ENCODE measurements around the gene E2F6.

GRCh38 chr2:11499081-11499743 is 33.3 kb upstream of the E2F6 start:
- TF ChIP-seq, protein P1, sequence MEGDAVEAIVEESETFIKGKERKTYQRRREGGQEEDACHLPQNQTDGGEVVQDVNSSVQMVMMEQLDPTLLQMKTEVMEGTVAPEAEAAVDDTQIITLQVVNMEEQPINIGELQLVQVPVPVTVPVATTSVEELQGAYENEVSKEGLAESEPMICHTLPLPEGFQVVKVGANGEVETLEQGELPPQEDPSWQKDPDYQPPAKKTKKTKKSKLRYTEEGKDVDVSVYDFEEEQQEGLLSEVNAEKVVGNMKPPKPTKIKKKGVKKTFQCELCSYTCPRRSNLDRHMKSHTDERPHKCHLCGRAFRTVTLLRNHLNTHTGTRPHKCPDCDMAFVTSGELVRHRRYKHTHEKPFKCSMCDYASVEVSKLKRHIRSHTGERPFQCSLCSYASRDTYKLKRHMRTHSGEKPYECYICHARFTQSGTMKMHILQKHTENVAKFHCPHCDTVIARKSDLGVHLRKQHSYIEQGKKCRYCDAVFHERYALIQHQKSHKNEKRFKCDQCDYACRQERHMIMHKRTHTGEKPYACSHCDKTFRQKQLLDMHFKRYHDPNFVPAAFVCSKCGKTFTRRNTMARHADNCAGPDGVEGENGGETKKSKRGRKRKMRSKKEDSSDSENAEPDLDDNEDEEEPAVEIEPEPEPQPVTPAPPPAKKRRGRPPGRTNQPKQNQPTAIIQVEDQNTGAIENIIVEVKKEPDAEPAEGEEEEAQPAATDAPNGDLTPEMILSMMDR (IDR thresholded peaks at IDR 0.05; ENCODE audit: poor library complexity): no peak
- TF ChIP-seq EZH2 (IDR thresholded peaks at IDR 0.05; ENCODE audit: borderline replicate concordance): no peak
